ENCODE results near the gene KLB.

KLB gene

GRCh38 chr4:39464886-39465501 lies 58.3 kb downstream of the KLB start:
- DNase-seq (ENCODE audit: low read depth), result no peak

- no peak for DNase-seq (ENCODE audit: low read depth)
Measured at GRCh38 chr4:39466747-39467146, 60.0 kb downstream of the KLB start.

GRCh38 chr4:39467464-39467863 lies 60.7 kb downstream of the KLB start:
- DNase-seq (ENCODE audit: low read depth), result no peak

GRCh38 chr4:39469429-39470077 lies 62.8 kb downstream of the KLB start:
- DNase-seq (ENCODE audit: low read depth), result peak; percentile 59

- DNase-seq (ENCODE audit: low read depth), result no peak
Measured at GRCh38 chr4:39470402-39470801, 63.7 kb downstream of the KLB start.

- DNase-seq (ENCODE audit: low read depth), result peak; percentile 45
Measured at GRCh38 chr4:39472396-39472795, 65.7 kb downstream of the KLB start.

- DNase-seq (ENCODE audit: low read depth), result no peak
Measured at GRCh38 chr4:39476187-39476895, 69.6 kb downstream of the KLB start.

GRCh38 chr4:39480251-39480650 lies 73.5 kb downstream of the KLB start:
- no peak for DNase-seq (ENCODE audit: low read depth)

GRCh38 chr4:39480902-39481695 lies 74.4 kb downstream of the KLB start:
- DNase-seq (ENCODE audit: low read depth), result no peak

GRCh38 chr4:39484582-39485272 lies 78.0 kb downstream of the KLB start:
- DNase-seq (ENCODE audit: low read depth), result no peak

GRCh38 chr4:39486221-39486804 lies 79.6 kb downstream of the KLB start:
- DNase-seq (ENCODE audit: low read depth), result no peak

- no peak for DNase-seq (ENCODE audit: low read depth)
Measured at GRCh38 chr4:39490322-39490721, 83.6 kb downstream of the KLB start.

GRCh38 chr4:39494354-39494753 lies 87.6 kb downstream of the KLB start:
- no peak for DNase-seq (ENCODE audit: low read depth)

- no peak for DNase-seq (ENCODE audit: low read depth)
Measured at GRCh38 chr4:39495446-39496213, 88.9 kb downstream of the KLB start.

GRCh38 chr4:39497909-39498726 lies 91.4 kb downstream of the KLB start:
- DNase-seq (ENCODE audit: low read depth), result no peak

- no peak for DNase-seq (ENCODE audit: low read depth)
Measured at GRCh38 chr4:39498727-39499020, 91.9 kb downstream of the KLB start.

Measured in GM04503 (cell line).